GM19324 (cell line): Measurements from ENCODE around the gene WNT9A.
A peak's percentile ranks its signal among the peaks of the same experiment; 100 is the strongest.

ENCODE experiments used
- ATAC-seq: cut with Tn5 transposase; IDR thresholded peaks from one replicate; pipeline ENCODE4 v1.9.1; 2021; ENCODE audit warnings: mild to moderate bottlenecking, moderate library complexity; ENCODE audit not compliant: unreplicated experiment, low FRiP score

The WNT9A gene

DNA sequence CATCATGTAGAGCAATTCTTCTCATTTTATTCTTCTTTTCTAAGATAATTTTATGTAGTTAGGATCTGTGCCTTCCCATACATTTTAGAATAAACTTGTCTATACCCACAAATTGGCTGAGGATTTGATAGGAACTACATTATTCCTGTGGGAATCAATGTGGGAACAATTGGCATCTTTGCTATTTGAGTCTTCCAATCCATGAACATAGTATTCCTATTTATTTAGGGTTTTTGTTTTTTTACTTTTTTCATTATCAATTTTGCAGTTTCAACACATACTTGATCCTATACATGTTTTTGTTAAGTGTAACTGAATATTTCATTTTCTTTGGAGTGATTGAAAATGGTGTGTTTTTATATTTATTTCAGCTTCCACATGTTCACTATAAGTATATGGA lies 8.1 kb upstream of the WNT9A start:
- ATAC-seq = no peak

DNA sequence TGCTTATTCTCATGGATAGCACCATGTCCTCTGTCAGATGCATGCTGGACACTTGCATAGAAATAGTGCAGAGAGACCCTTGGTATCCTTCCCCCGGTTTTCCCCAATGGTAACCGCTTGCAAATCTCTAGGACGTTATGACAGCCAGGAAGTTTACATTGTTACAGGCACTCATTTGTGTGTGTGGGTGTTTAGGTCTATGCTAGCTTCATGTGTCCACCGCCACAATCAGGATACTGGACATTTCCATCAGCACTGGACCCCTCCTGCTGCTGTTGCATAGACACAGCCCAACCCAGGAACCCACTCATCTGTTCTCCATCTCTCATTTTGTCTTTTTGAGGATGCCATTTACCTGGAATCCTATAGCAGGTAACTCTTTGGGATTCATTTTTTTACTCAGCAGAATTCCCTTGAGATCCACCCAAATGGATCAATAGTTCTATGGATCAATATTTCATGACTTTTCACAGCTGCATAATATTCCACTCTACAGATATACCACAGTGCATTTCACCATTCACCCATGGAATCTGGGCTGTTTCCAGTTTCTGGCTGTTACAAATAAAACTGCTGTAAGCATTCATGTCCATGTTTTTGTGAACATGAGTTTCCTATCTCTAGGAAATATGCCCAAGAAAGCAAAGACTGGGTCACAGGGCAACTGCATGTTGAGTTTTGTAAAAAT lies 6.6 kb upstream of the WNT9A start:
- no peak for ATAC-seq

DNA sequence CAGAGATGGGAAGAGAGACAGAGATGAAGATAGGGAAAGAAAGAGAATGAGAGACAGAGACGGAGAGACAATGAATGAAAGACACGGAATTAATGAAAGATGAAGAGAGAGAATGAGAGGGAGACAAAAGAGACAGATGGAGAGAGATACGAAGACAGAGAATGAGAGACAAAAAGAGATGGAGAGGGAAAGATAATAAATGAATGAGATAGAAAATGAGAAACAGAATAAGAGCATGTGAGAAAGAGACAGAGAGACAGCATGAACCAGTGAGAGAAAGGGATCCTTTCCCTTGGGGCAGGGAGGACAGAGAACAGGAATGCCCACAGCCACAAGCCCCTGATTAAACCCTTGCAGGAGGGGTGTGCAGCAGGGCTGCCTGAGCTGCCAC lies 5.3 kb upstream of the WNT9A start:
- ATAC-seq = no peak

DNA sequence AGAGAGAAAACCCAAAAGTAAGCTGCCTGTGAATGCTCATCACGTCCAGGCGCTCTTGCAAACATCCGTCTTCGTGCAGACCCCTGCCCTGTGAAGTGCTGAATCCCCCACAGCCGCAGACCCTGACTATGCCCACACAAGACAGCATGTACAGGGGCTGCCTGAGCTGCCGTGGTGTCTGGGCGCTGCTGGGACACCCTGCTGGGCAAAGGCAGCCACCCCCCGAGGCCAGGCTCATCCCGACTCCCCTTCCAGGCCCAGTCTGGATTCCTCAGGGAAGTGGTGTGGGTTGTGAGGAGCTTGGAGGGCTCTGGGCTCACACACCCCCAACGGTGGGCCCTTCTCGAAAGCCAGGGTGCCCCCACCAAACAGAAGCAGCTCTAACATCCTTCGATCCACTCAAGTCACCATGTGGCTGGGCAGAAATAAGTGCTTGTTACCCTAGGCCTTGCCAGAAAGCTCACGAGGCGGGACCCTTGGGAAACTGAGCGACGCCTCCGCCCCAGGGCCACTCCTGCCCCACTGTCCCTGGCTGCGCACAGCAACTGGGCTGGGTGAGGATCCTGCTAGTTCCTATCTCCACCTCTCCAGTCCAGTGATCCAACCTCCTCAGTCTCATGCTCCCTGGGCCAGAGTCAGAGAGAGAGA lies 4.8 kb upstream of the WNT9A start:
- no peak for ATAC-seq

DNA sequence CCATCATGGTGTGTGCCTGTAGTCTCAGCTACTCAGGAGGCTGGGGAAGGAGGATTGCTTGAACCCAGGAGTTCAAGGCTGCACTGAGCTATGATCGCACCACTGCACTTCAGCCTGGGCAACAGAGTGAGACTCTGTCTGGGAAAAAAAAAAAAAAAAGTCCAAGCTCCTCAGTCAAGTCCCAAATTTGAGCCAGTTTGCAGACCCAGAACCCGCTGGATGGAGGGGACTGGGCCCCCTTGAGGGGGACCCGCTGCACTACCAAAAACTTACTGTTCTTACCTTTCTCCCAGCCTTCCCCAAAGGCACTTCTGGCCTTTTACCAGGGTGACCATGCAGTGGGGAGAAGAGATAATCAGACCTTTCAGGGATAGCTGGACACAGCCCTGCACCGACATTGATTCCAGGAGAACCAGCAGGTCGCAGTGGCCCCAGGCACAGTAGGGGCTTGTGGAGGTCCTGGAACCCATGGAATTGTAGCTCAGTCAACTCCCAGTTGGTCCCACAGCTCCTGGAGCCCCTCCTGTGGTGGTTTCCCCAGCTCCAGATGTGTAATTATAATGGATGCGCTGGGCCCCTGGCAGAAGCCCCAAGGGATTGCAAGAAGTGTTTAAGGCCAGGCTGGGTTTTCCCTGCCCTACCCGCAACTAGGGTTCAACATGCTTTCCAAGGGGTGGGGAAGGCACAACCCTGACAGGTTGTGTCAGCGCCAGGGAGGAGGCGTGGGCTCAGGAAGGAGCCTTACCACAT lies 4.1 kb upstream of the WNT9A start:
- no peak for ATAC-seq

DNA sequence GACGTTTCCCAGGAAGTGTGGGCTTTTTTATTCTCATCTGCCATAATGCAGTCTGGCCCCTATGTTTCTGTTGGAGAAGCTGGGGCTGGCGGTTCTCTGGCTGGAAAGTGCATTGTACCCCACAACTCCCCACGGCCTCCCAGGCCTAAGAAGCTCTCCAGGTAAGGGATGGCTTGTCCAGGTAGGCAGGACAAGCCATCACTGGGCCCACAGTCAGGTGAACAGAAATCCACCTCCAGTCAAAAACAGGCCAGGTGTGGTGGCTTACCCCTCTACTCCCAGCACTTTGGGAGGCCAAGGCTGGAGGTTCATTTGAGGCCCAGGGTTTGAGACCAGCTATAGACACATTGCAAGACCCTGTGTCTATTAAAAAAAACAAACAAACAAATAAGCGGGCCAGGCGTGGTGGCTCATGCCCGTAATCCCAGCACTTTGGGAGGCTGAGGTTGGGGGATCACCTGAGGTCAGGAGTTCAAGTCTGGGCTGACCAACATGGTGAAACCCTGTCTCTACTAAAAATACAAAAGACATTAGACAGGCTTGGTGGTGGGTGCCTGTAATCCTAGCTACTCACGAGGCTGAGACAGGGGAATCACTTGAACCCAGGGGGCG lies 3.1 kb upstream of the WNT9A start:
- no peak for ATAC-seq

DNA sequence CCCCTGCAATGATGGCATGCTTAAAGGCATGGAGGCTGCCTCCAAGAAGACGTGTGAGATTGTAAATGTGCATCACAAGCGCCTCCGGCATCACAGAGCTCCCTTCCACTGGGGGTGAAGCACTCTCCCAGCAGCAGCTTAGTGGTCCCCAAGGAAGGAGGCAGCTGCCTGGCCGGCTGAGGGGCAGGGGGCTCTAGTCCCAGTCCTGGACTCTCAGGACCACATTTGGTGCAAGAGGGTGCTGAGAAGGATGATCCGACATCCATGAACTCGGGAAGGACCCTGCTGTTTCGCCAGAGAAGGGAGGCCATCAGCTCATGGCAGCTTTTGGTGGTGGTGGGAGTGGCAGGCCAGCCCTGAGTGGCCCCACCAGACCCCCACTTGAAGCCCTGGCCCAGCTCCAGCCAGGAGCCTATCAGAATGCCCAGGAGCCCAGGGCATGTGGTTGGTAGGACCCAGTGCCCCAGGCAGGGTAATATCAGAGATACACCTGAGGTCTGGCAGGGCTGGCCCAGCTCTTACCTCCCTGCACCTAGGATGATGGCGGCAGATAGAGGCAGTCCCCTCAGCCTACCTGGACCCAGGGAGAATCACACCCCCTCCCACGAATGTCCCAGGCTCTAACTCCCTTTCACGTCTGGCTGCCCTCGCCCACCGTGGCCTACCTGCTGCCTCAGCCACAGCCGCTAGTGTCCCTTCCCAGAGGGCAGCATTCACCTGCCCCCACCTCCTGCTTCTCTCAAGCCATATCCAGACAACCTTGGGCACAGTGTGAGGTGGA lies 2.4 kb upstream of the WNT9A start:
- no peak for ATAC-seq

DNA sequence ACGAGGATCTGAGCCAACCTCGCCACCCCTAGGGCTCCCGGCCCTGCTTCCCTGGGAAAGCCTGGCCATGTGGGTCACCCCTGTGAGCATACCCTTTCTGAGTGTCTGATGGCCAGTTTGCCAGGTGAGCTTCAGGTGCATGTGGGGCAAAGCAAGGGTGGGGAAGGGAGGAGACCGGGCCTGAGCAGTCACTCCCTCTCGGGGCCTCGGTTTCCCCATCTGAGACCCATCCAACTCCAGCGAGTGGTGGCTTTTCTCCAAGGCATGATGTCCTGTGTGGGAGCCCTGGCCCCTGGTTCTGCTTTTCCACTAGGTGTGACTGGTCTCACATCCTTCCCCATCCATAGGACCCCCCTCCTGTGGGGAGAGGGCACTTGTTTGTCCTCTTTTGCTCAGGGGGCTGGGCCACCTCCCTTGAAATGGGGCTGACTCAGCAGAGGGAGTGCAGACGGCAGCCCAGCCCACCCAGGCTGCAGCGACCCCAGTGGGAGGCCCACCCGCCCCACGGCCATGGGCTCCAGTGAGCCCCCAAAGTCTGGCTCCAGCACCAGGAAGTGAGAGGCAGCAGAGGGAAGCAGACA lies 1.7 kb upstream of the WNT9A start:
- ATAC-seq = no peak

DNA sequence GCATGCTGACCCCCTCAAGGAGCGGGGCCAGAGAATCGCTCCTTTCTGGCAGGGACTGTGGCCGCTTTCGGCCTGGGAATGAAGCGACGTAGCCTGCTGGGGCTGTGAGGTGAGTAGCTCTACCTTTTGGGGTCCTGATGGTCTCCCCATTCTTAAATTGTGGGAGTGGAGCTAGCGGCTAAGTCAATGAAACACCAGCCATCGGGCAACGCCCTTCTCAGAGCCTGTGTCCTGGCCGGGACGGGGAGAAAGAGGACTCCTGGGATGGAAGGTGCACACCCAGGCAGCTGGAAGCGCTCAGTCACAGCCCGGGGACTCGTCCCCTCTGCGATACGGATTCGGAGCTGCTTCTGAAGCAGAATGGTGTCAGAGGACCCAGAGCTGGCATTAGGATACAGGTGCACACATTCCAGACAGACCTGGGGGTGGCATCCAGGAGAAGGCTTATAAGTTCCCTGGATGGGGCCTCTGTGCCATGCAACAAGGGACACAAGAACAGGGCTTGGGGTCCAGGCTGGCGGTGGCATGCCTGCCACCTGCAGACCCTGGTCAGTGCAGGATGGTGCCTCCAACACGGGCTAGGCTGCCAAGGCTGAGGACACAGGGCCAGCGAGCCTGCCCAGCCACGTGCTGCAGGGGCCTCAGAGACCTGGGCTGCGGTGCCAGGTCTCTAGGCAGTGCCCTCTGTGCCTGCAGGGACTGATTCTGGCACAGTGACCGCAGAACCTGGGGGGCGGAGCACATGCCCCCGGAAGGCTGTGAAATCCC lies 945 bp upstream of the WNT9A start:
- no peak for ATAC-seq

DNA sequence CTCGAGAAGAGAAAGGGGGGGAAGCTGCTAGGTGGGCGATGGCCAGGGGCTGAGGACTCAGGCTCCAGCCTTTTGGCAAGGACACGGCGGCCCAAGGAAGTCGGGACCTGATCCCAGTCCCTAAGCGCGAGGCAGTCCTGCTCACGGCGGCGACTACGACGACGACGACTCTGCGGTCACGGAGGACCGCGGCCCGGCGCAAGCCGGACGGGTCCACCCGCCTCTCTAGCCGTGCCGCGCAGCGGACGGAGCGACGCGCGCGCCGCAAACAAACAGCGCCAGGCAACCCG lies 401 bp downstream of the WNT9A start:
- no peak for ATAC-seq

DNA sequence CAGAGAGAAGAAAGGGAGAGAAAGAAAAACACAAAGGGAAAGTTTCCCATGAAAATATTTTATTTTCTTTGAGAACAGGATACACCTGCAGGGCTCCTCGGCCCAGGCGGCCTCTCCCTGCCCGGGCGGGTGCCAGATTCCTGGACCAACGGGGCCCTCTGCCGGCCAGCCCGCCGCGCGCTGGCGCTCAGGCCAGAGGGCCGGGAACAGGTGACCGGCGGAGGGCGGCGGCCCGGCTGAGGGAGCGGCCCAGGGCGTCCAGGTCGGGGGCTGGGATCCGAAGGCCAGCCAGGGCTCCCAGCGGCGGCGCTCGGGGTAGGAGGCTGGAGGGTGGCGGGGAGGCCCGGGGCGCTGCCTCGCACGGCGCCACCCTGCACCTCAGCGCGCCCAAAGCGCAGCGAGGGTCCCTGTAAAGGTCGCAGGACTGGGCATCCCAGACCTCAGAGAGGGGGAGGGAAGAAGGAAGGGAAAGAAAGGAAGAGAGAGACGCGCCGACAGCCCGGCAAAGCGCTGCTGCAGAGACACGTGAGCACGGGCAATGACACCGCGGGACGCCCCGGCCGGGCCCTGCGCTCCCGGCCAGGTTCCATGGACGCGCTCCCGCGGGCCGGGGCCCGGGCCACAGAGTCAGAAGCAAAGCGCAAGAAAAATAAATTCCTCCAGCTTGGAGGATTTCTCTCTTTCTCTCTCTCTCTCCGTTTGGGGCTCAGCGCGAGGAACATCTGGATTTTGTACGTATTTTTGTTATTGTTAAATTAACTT lies 927 bp downstream of the WNT9A start:
- peak; percentile 46 for ATAC-seq

DNA sequence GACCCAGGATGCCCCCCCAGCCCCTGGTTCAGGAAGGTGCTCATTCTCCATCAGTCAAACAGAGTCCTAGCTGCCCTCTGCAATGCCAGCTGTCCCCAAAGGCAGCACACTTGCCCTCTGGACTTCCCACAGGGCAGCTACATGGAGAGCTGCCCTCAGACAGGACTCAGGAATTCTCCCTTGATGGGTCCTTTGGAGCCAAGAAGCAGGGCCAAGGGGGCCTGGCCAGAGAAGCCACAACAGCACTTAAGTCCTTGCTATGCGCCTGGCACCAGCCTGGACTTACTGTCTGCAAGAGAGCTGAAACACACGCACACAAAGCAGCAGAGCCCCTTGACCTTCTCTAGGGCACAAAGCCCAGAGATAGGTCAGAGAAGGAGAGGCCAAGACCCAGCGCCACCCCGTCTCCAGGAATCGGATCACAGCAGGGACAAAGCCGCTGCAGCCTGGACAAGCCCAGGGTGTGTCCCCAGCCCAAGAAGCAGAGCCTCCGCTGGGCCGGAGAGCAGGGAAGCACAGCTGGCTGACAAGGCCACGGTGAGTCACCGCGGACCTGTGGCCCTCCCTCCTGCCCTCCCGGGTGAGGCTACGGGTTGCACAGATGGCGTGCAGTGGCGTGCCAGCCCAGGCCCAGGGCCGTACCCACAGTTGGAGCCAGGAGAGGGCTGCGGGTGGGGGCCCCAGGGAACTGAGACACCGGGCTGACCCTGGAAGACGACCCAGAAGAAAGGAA lies 1.7 kb downstream of the WNT9A start:
- peak; percentile 39 for ATAC-seq

DNA sequence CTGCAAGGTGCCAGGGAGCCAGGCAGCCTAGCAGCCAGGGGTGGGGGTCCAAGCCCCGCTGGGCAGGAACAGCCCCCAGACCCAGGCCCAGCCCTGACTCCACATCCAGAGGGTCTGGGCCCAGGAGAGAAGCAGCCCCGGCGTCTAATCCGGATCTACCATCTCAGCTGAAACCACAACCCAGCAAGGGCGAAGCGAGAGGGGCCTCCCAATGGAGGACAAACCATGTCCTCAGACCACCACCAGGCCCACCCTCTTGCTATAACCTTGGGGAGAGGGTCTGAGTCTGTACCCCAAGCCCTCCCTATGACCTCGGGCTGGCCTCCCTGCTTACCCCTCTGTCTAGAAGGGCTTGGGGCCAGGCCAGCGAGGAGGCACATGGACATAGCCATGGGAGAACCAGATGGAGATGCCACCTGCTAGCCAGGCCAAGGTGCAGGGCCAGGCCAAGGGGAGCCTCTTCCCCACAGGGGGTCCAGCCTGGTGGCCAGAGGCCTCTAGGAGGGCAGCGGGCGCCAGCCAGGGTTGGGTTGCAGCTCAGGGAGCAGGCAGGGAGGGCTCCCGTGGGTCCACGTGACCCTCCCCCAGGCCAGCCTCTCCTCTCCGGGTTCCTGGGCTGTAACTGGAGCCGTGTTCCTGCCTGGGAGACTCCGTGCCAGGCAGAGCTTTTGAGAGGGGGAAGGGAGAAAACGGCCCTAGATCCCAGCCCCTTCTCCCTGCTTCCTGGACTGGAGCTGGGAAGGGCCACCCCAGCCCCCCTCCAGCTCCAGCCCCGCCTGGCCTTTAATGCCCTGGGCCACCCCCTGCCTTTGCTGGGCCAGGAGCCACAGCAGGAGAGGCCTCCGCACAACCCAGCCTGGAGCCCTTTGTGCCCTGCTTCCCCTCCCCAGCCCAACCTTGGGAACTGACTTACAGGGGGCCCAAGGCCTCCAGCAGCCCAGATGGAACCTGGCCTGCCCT lies 2.5 kb downstream of the WNT9A start:
- ATAC-seq = no peak

DNA sequence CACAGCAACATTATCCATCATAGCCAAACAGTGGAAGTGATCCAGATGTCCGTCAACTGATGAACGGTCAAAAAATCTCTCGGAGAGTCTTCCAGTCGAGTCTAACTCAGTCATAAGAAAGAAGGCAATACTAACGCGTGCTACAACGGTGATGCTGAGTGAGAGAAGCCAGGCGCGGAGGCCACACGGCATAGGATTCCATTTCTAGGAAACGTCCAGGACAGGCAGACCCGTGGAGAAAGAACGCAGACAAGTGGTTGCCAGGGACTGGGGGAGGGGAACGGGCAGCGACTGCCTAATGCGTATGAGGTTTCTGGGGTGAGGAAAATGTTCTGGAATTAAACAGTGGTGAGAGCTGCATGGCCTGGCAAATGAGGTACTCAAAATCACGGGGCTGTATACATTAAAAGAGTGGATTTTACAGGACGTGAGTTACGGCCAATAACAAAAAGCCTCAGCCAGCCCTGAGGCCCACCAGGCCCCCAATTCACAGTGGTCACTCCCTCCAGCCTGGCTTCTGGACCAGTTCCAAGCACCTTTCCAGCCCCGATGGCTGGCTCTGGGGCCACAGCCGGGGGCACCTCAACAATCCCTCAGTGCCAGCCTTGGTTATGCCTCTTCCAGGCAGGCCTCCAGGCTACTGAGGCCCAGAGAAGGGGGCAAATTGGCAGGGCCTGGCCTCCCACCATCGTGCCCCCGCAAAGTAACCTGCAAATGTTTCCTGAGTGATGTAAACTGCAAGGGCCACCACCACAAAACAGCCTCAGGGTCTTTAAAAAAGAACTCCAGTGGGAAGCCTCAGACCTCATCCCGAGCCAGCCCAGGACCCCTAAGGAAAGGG lies 3.4 kb downstream of the WNT9A start:
- no peak for ATAC-seq

DNA sequence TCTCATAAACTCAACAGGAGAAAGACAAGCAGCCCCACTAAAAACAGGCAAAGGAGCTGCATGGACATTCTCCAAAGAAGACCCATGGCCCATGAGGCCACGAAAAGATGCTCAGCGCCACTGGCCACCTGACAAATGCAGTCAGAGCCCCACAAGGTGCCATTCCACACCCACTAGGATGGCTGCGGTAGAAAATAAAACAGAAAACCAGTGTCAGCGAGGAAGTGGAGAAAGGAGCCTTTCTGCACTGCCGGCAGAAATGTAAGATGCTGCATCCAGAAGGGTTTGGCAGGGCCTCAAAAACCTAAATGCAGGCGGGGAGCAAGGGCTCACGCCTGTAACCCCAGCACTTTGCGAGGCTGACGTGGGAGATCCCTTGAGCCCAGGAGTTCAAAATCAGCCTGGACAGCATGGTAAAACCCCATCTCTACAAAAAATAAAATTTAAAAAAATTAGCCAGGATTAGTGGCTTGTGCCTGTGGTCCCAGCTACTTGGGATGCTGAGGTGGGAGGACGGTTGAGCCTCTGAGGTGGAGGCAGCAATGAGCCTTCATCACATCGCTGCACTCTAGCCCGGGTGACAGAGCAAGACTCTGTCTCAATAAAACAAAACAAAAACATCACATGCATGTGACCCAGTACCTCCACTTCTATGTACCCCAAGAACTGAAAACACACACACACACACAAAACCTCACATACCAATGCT lies 4.2 kb downstream of the WNT9A start:
- ATAC-seq = no peak
